GM23248 (cell line): ENCODE results near the gene RNF111. TPM values are rescaled to one million over a fixed set of nuclear protein-coding genes. Genes with fewer than 3 reads are reported as not detected.
"Not testable (repeated sequence)": the region's sequence is repeated elsewhere in the genome, so short reads cannot be mapped to it uniquely, and the experiment has no call there.

ENCODE experiments used
- DNase-seq: peaks from one replicate; pipeline ENCODE4 v3.0.0-alpha.2; 2015
- H2AFZ ChIP-seq: fragments of 200-600 bp; sonication (generic); 2 replicates; pipeline ENCODE4 v1.6.1; 2016; ENCODE audit warnings: antibody characterized with exemption
- H3F3A ChIP-seq: fragments of 200-600 bp; sonication (generic); 2 replicates; pipeline ENCODE4 v1.6.1; 2016; ENCODE audit warnings: mild to moderate bottlenecking, antibody characterized with exemption, mixed run types; ENCODE audit not compliant: insufficient read depth
- H3K27ac ChIP-seq: fragments of 200-600 bp; sonication (generic); 2 replicates; pipeline ENCODE4 v1.5.1; 2016; ENCODE audit warnings: mild to moderate bottlenecking
- H3K27me3 ChIP-seq: fragments of 200-600 bp; sonication (generic); replicated peaks from 2 replicates; pipeline ENCODE4 v1.6.1; 2016; ENCODE audit warnings: mild to moderate bottlenecking; ENCODE audit not compliant: insufficient read depth
- H3K36me3 ChIP-seq: fragments of 200-600 bp; sonication (generic); 2 replicates; pipeline ENCODE4 v1.6.1; 2016; ENCODE audit warnings: low read depth, mild to moderate bottlenecking
- H3K4me1 ChIP-seq: fragments of 200-600 bp; sonication (generic); 2 replicates; pipeline ENCODE4 v1.6.1; 2016; ENCODE audit warnings: mild to moderate bottlenecking; ENCODE audit not compliant: insufficient read depth
- H3K4me2 ChIP-seq: fragments of 200-600 bp; sonication (generic); one replicate; pipeline ENCODE4 v1.6.1; 2016; ENCODE audit warnings: mild to moderate bottlenecking; ENCODE audit not compliant: unreplicated experiment
- H3K4me3 ChIP-seq: fragments of 200-600 bp; sonication (generic); 2 replicates; pipeline ENCODE4 v1.5.1; 2016; ENCODE audit warnings: mild to moderate bottlenecking
- H3K79me2 ChIP-seq: fragments of 200-600 bp; sonication (generic); 2 replicates; pipeline ENCODE4 v1.6.1; 2016; ENCODE audit warnings: mild to moderate bottlenecking; ENCODE audit not compliant: insufficient read depth
- H3K9ac ChIP-seq: fragments of 200-600 bp; sonication (generic); 2 replicates; pipeline ENCODE4 v1.6.1; 2016; ENCODE audit warnings: mild to moderate bottlenecking
- H3K9me2 ChIP-seq: fragments of 200-600 bp; sonication (generic); 2 replicates; pipeline ENCODE4 v1.6.1; 2016; ENCODE audit warnings: mixed run types, mild to moderate bottlenecking, moderate library complexity; ENCODE audit not compliant: insufficient read depth
- H3K9me3 ChIP-seq: fragments of 200-600 bp; sonication (generic); one replicate; pipeline ENCODE4 v1.6.1; 2017; ENCODE audit warnings: low read depth
- H4K20me1 ChIP-seq: fragments of 200-600 bp; sonication (generic); 2 replicates; pipeline ENCODE4 v1.6.0; 2016; ENCODE audit not compliant: insufficient read depth
- EZH2 ChIP-seq: fragments of 200-600 bp; sonication (generic); IDR thresholded peaks from 2 replicates; pipeline ENCODE4 v1.6.1; 2018; ENCODE audit warnings: antibody characterized with exemption, mild to moderate bottlenecking; ENCODE audit not compliant: insufficient read depth, poor library complexity, severe bottlenecking
- EZH2phosphoT487 ChIP-seq: fragments of 200-600 bp; sonication (generic); IDR thresholded peaks from 2 replicates; pipeline ENCODE4 v1.6.1; 2018; ENCODE audit warnings: antibody characterized with exemption, moderate library complexity, mild to moderate bottlenecking, low read depth; ENCODE audit not compliant: insufficient read depth
- WGBS, 2 experiments: methylation state at CpG; one replicate each; pipeline ENCODE4 v1.1.6; 2015 to 2017; ENCODE audit warnings: low lambda C conversion rate in 2 of 2, low coverage in 1 of 2; ENCODE audit errors: missing lambda C conversion rate in 2 of 2; 5-methylcytosine and 5-hydroxymethylcytosine counted together
- in situ Hi-C: fragments of 300-500 bp; cut with MboI; formaldehyde crosslinking; loops from 2 replicates; pipeline ENCODE4 v1.15.0; 2020
- polyA plus RNA-seq: library from polyadenylated mRNA; unstranded; fragments of >200 nt; fragmentation: Nextera tagmentation; extraction: Ambion mirVana; gene quantifications from 2 replicates; pipeline ENCODE4 v1.2.1, GENCODE V29; 2016
- total RNA-seq: library from RNA; depleted of rRNA; stranded (reverse); fragments of >200 nt; shearing (Covaris generic); gene quantifications from 2 replicates; pipeline ENCODE4 v1.2.3, GENCODE V29; 2014

RNF111 gene
- total and polyA plus RNA-seq, 2 experiments from 2014 or later, result 17.8 to 24.4 TPM

- Histone ChIP-seq H2AFZ (peak overlapping the region; percentile 100), H3K9me2 (no peaks in the 10 kb centered on the region), H3K9me3 (no peaks in the 10 kb centered on the region), H3K27ac (peak overlapping the region; percentile 71), H3F3A (no peaks in the 10 kb centered on the region), H3K36me3 (no peaks in the 10 kb centered on the region; the same call in 1 of the 2 replicates), H4K20me1 (peaks cover 6% of the 10 kb centered on the region; the same call in 1 of the 2 replicates), H3K9ac (peak overlapping the region; percentile 87), H3K27me3 (no peaks in the 10 kb centered on the region), H3K79me2 (peaks cover 62% of the 10 kb centered on the region), H3K4me2 (peak overlapping the region; percentile 82), H3K4me1 (peaks cover 15% of the 10 kb centered on the region), H3K4me3 (peak overlapping the region; percentile 97)
- TF ChIP-seq EZH2phosphoT487 (no peak), EZH2 (no peak)
- peak; percentile 77 for DNase-seq
- in situ Hi-C loops, result no loop called here
- 1 to 2% methylated on average over 20 to 36 of the region's 36 CpGs for WGBS, 2 experiments
Measured at GRCh38 chr15:58988006-58988785, 733 bp downstream of the RNF111 start.

- Histone ChIP-seq H2AFZ (no peak overlapping the region), H3K4me1 (peaks cover 15% of the 10 kb centered on the region), H3K36me3 (no peaks in the 10 kb centered on the region; the same call in 1 of the 2 replicates), H3K9me2 (no peaks in the 10 kb centered on the region), H3K9me3 (no peaks in the 10 kb centered on the region), H3K4me3 (no peak overlapping the region), H3K79me2 (peaks cover 98% of the 10 kb centered on the region), H3F3A (no peaks in the 10 kb centered on the region), H3K4me2 (no peak overlapping the region), H4K20me1 (peaks cover 6% of the 10 kb centered on the region; the same call in 1 of the 2 replicates), H3K27ac (no peak overlapping the region), H3K9ac (no peak overlapping the region), H3K27me3 (no peaks in the 10 kb centered on the region)
- 82 to 85% methylated on average over 10 of the region's 10 CpGs for WGBS, 2 experiments
- no peak for TF ChIP-seq EZH2
- TF ChIP-seq EZH2phosphoT487, result no peak
- DNase-seq, result no peak
- in situ Hi-C loops, result no loop called here
Measured at GRCh38 chr15:58992181-58992580, 4.7 kb downstream of the RNF111 start.

GRCh38 chr15:58994906-58995453, 7.5 kb downstream of the RNF111 start:
- Histone ChIP-seq H3K79me2 (peaks cover 100% of the 10 kb centered on the region), H3K36me3 (no peaks in the 10 kb centered on the region; the same call in 1 of the 2 replicates), H3K9ac (no peak overlapping the region), H3K4me3 (no peak overlapping the region), H4K20me1 (0 out of 2 replicates have a peak, but pooled peaks cover 4% of the 10 kb centered on the region), H3F3A (no peaks in the 10 kb centered on the region), H3K9me2 (no peaks in the 10 kb centered on the region), H3K27ac (no peak overlapping the region), H3K27me3 (no peaks in the 10 kb centered on the region), H3K4me2 (no peak overlapping the region), H3K9me3 (no peaks in the 10 kb centered on the region), H2AFZ (no peak overlapping the region), H3K4me1 (peaks cover 4% of the 10 kb centered on the region)
- WGBS, 2 experiments, result 93 to 96% methylated on average over 1 of the region's 1 CpG
- in situ Hi-C loops, result no loop called here
- DNase-seq, result no peak
- TF ChIP-seq EZH2, result no peak
- TF ChIP-seq EZH2phosphoT487, result no peak

- in situ Hi-C loops, result no loop called here
- H4K20me1 ChIP-seq, result peaks cover 7% of the 10 kb centered on the region; the same call in 1 of the 2 replicates
- peaks cover 100% of the 10 kb centered on the region for H3K79me2 ChIP-seq
- H3K4me2 ChIP-seq, result no peak overlapping the region
- H3K4me3 ChIP-seq, result no peak overlapping the region
- H3K9me3 ChIP-seq, result no peaks in the 10 kb centered on the region
- H3K9ac ChIP-seq, result no peak overlapping the region
- H3F3A ChIP-seq, result 0 out of 2 replicates have a peak, but pooled peaks cover 8% of the 10 kb centered on the region
- TF ChIP-seq EZH2phosphoT487, result no peak
- TF ChIP-seq EZH2, result no peak
- H3K9me2 ChIP-seq, result no peaks in the 10 kb centered on the region
- no peak for DNase-seq
- no peak overlapping the region for H2AFZ ChIP-seq
- H3K27ac ChIP-seq, result no peak overlapping the region
- H3K36me3 ChIP-seq, result 0 out of 2 replicates have a peak, but pooled peaks cover 3% of the 10 kb centered on the region
- H3K4me1 ChIP-seq, result no peaks in the 10 kb centered on the region
- WGBS, 2 experiments, result 96 to 100% methylated on average over 2 of the region's 2 CpGs
- no peaks in the 10 kb centered on the region for H3K27me3 ChIP-seq
Measured at GRCh38 chr15:58999694-59000093, 12.2 kb downstream of the RNF111 start.

GRCh38 chr15:59000251-59000650, 12.8 kb downstream of the RNF111 start:
- H3K9me2 ChIP-seq, H3K27me3 ChIP-seq, H3K4me1 ChIP-seq, H3K9me3 ChIP-seq, H2AFZ ChIP-seq, H3K27ac ChIP-seq, DNase-seq, H3K4me3 ChIP-seq, H3K4me2 ChIP-seq, H4K20me1 ChIP-seq, H3K9ac ChIP-seq, H3K36me3 ChIP-seq, H3F3A ChIP-seq, in situ Hi-C loops: not testable (repeated sequence)
- H3K79me2 ChIP-seq, result peaks cover 100% of the 10 kb centered on the region
- 97 to 99% methylated on average over 10 of the region's 10 CpGs for WGBS, 2 experiments
